SK-MEL-5 (cell line): ENCODE measurements around the gene LRTM2. TPM values are rescaled to one million over a fixed set of nuclear protein-coding genes. Genes with fewer than 3 reads are reported as not detected.

Experiments used
- DNase-seq: peaks from one replicate; pipeline ENCODE4 v3.0.0-alpha.2; 2016; ENCODE audit warnings: low read depth, low spot score
- in situ Hi-C: cut with HindIII; loops from 2 replicates; pipeline ENCODE4 v1.10.0; 2016; ENCODE audit warnings: low sequenced_read_pairs, high pct_unique_total_duplicates, low pct_unique_long_range_greater_than_20kb
- total RNA-seq: library from RNA; depleted of rRNA; stranded (reverse); fragments of >200 nt; shearing (Covaris generic); gene quantifications from 2 replicates; pipeline ENCODE4 v1.2.3, GENCODE V29; 2014

The LRTM2 gene
- total RNA-seq, 1 experiment from 2014 or later: not detected

GRCh38 chr12:1844223-1844622 is 23.9 kb downstream of the LRTM2 start:
- in situ Hi-C loops: no loop called here
- DNase-seq: no peak

GRCh38 chr12:1844661-1845409 is 24.5 kb downstream of the LRTM2 start:
- DNase-seq: no peak
- in situ Hi-C loops: no loop called here

- in situ Hi-C loops: no loop called here
- no peak for DNase-seq
Measured at GRCh38 chr12:1845427-1845826, 25.1 kb downstream of the LRTM2 start.

- in situ Hi-C loops: no loop called here
- DNase-seq: no peak
Measured at GRCh38 chr12:1845886-1846285, 25.5 kb downstream of the LRTM2 start.

GRCh38 chr12:1846421-1847405 is 26.3 kb downstream of the LRTM2 start:
- DNase-seq: no peak
- in situ Hi-C loops: no loop called here

GRCh38 chr12:1847411-1847810 is 27.0 kb downstream of the LRTM2 start:
- in situ Hi-C loops: no loop called here
- no peak for DNase-seq

GRCh38 chr12:1848146-1848545 is 27.8 kb downstream of the LRTM2 start:
- no peak for DNase-seq
- in situ Hi-C loops: no loop called here

- in situ Hi-C loops: no loop called here
- DNase-seq: no peak
Measured at GRCh38 chr12:1848745-1849144, 28.4 kb downstream of the LRTM2 start.

- no peak for DNase-seq
Measured at GRCh38 chr12:1851151-1851701, 30.9 kb downstream of the LRTM2 start.

GRCh38 chr12:1852076-1852475 is 31.7 kb downstream of the LRTM2 start:
- in situ Hi-C loops: no loop called here

More at GRCh38 chr12:1851151-1851701, 30.9 kb downstream of the LRTM2 start:
- in situ Hi-C loops: no loop called here

GRCh38 chr12:1853716-1854115 is 33.4 kb downstream of the LRTM2 start:
- DNase-seq: no peak
- in situ Hi-C loops: no loop called here

More at GRCh38 chr12:1852076-1852475, 31.7 kb downstream of the LRTM2 start:
- no peak for DNase-seq

- in situ Hi-C loops: no loop called here
- DNase-seq: no peak
Measured at GRCh38 chr12:1855241-1855640, 34.9 kb downstream of the LRTM2 start.

- in situ Hi-C loops: no loop called here
- DNase-seq: no peak
Measured at GRCh38 chr12:1857086-1857485, 36.7 kb downstream of the LRTM2 start.

- DNase-seq: no peak
- in situ Hi-C loops: no loop called here
Measured at GRCh38 chr12:1857821-1858220, 37.5 kb downstream of the LRTM2 start.

- in situ Hi-C loops: no loop called here
- no peak for DNase-seq
Measured at GRCh38 chr12:1858456-1858855, 38.1 kb downstream of the LRTM2 start.

- no peak for DNase-seq
- in situ Hi-C loops: no loop called here
Measured at GRCh38 chr12:1859643-1860042, 39.3 kb downstream of the LRTM2 start.

GRCh38 chr12:1862973-1863372 is 42.6 kb downstream of the LRTM2 start:
- no peak for DNase-seq
- in situ Hi-C loops: no loop called here

- no peak for DNase-seq
- in situ Hi-C loops: no loop called here
Measured at GRCh38 chr12:1863823-1864222, 43.5 kb downstream of the LRTM2 start.
